Measurements from ENCODE around the gene PARP8.

PARP8 gene

GRCh38 chr5:50839472-50839871, 173.0 kb downstream of the PARP8 start:
- no peak for TF ChIP-seq SIN3A (IDR thresholded peaks at IDR 0.05; ENCODE audit: borderline replicate concordance, insufficient read depth, low read length)
- no peak for TF ChIP-seq FOXP2 (optimal IDR thresholded peaks at IDR 0.05; ENCODE audit: borderline replicate concordance, extremely low read depth, extremely low read length, insufficient read depth)
- TF ChIP-seq POLR2AphosphoS5 (IDR thresholded peaks at IDR 0.05; ENCODE audit: low read depth, low read length): no peak
- TF ChIP-seq TAF1 (IDR thresholded peaks at IDR 0.05; ENCODE audit: borderline replicate concordance, insufficient read depth, low read length): no peak
- TF ChIP-seq REST (IDR thresholded peaks at IDR 0.05; ENCODE audit: insufficient read depth in 1 of 2, low read depth in 2 of 2, low read length in 2 of 2): no peak

- no peak for TF ChIP-seq TAF1 (IDR thresholded peaks at IDR 0.05; ENCODE audit: borderline replicate concordance, insufficient read depth, low read length)
- TF ChIP-seq POLR2AphosphoS5 (IDR thresholded peaks at IDR 0.05; ENCODE audit: low read depth, low read length): no peak
Measured at GRCh38 chr5:50843091-50843490, 176.7 kb downstream of the PARP8 start.

- TF ChIP-seq POLR2AphosphoS5 (IDR thresholded peaks at IDR 0.05; ENCODE audit: low read depth, low read length) (no peak), SIN3A (IDR thresholded peaks at IDR 0.05; ENCODE audit: borderline replicate concordance, insufficient read depth, low read length) (no peak), TAF1 (IDR thresholded peaks at IDR 0.05; ENCODE audit: borderline replicate concordance, insufficient read depth, low read length) (no peak), REST (IDR thresholded peaks at IDR 0.05; ENCODE audit: insufficient read depth in 1 of 2, low read depth in 2 of 2, low read length in 2 of 2) (no peak), FOXP2 (optimal IDR thresholded peaks at IDR 0.05; ENCODE audit: borderline replicate concordance, extremely low read depth, extremely low read length, insufficient read depth) (no peak)
Measured at GRCh38 chr5:50846261-50846660, 179.8 kb downstream of the PARP8 start.

GRCh38 chr5:50849554-50849953, 183.1 kb downstream of the PARP8 start:
- no peak for TF ChIP-seq SIN3A (IDR thresholded peaks at IDR 0.05; ENCODE audit: borderline replicate concordance, insufficient read depth, low read length)
- no peak for TF ChIP-seq REST (IDR thresholded peaks at IDR 0.05; ENCODE audit: insufficient read depth in 1 of 2, low read depth in 2 of 2, low read length in 2 of 2)
- no peak for TF ChIP-seq TAF1 (IDR thresholded peaks at IDR 0.05; ENCODE audit: borderline replicate concordance, insufficient read depth, low read length)
- TF ChIP-seq FOXP2 (optimal IDR thresholded peaks at IDR 0.05; ENCODE audit: borderline replicate concordance, extremely low read depth, extremely low read length, insufficient read depth): no peak
- no peak for TF ChIP-seq POLR2AphosphoS5 (IDR thresholded peaks at IDR 0.05; ENCODE audit: low read depth, low read length)

GRCh38 chr5:50853151-50853550, 186.7 kb downstream of the PARP8 start:
- TF ChIP-seq TAF1 (IDR thresholded peaks at IDR 0.05; ENCODE audit: borderline replicate concordance, insufficient read depth, low read length) (no peak), POLR2AphosphoS5 (IDR thresholded peaks at IDR 0.05; ENCODE audit: low read depth, low read length) (no peak), FOXP2 (optimal IDR thresholded peaks at IDR 0.05; ENCODE audit: borderline replicate concordance, extremely low read depth, extremely low read length, insufficient read depth) (no peak), SIN3A (IDR thresholded peaks at IDR 0.05; ENCODE audit: borderline replicate concordance, insufficient read depth, low read length) (no peak), REST (IDR thresholded peaks at IDR 0.05; ENCODE audit: insufficient read depth in 1 of 2, low read depth in 2 of 2, low read length in 2 of 2) (no peak)
